Kidney tubule cell (primary cell): ENCODE results near the gene CUL1.

Source experiments
- DNase-seq: peaks from one replicate; pipeline ENCODE4 v3.0.0-alpha.2; 2018; ENCODE audit warnings: low spot score

CUL1 gene

DNA sequence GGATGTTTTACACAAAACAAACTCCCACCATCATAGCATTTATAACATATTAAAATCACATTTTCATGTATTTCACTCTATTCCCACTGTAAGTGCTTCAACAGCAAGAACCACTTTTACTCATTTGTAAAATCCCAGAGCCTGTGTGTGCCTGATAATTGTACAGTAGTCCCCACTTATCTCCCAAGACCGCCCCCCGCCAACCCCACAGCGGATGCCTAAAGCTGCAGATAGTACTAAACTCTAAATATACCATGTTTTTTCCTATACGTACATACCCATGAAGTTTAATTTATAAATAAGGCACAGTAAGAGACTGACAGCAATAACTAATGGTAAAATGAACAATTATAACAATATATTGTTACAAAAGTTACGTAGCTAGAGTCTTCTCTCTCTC, 151.9 kb downstream of the CUL1 start:
- DNase-seq = no peak
